WERI-Rb-1 (cell line): ENCODE results near the gene UGGT2.

Source experiments
- DNase-seq: peaks from one replicate; pipeline ENCODE4 v3.0.0-alpha.2; 2020
- H3K27ac ChIP-seq: fragments of 250-450 bp; sonication (Bioruptor Pico); 2 replicates; pipeline ENCODE4 v1.5.1; 2020; ENCODE audit warnings: mild to moderate bottlenecking, moderate library complexity
- H3K27me3 ChIP-seq: fragments of 250-450 bp; sonication (Bioruptor Pico); 2 replicates; pipeline ENCODE4 v1.5.1; 2021; ENCODE audit warnings: mild to moderate bottlenecking, low read depth, moderate library complexity; ENCODE audit not compliant: insufficient read depth, severe bottlenecking
- H3K36me3 ChIP-seq: fragments of 250-450 bp; sonication (Bioruptor Pico); 2 replicates; pipeline ENCODE4 v1.5.1; 2020; ENCODE audit warnings: mild to moderate bottlenecking, moderate library complexity
- H3K4me3 ChIP-seq: 2 replicates; pipeline ENCODE4 v1.5.1; 2011; ENCODE audit warnings: low read depth, mild to moderate bottlenecking, control low read depth, low read length
- H3K9me3 ChIP-seq: fragments of 250-450 bp; sonication (Bioruptor Pico); 2 replicates; pipeline ENCODE4 v1.5.1; 2021; ENCODE audit warnings: mild to moderate bottlenecking, moderate library complexity; ENCODE audit not compliant: severe bottlenecking
- TF ChIP-seq, protein P1 (sequence below): IDR thresholded peaks from 2 replicates; pipeline ENCODE4 v1.5.1; 2011; ENCODE audit warnings: low read depth, mild to moderate bottlenecking, control low read depth, inconsistent platforms, low read length

Gene UGGT2

DNA sequence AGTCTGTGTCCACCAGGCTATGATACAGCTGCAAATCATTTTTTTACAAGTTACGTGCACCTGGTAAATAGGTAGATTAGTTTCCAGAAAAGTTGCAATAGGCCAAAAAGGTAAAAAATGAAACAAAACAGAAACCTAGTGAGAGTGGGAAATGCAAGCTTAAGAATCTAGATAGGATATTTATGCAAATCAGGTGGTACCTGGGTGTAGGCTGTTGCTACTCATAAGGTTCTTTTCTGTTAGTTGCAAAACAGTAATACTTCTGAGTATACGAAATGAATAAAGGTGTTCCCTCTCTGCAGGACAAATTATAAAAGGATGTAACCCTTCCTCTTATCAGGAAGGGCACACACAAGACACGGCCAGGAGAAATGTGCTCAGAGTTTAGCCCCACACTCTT lies 97.9 kb downstream of the UGGT2 start:
- peaks cover 5% of the 10 kb centered on the region for H3K9me3 ChIP-seq
- H3K4me3 ChIP-seq: no peak overlapping the region
- no peaks in the 10 kb centered on the region for H3K27me3 ChIP-seq
- H3K27ac ChIP-seq: no peak overlapping the region
- no peak for DNase-seq
- TF ChIP-seq, protein P1, sequence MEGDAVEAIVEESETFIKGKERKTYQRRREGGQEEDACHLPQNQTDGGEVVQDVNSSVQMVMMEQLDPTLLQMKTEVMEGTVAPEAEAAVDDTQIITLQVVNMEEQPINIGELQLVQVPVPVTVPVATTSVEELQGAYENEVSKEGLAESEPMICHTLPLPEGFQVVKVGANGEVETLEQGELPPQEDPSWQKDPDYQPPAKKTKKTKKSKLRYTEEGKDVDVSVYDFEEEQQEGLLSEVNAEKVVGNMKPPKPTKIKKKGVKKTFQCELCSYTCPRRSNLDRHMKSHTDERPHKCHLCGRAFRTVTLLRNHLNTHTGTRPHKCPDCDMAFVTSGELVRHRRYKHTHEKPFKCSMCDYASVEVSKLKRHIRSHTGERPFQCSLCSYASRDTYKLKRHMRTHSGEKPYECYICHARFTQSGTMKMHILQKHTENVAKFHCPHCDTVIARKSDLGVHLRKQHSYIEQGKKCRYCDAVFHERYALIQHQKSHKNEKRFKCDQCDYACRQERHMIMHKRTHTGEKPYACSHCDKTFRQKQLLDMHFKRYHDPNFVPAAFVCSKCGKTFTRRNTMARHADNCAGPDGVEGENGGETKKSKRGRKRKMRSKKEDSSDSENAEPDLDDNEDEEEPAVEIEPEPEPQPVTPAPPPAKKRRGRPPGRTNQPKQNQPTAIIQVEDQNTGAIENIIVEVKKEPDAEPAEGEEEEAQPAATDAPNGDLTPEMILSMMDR: no peak
- H3K36me3 ChIP-seq: no peaks in the 10 kb centered on the region

DNA sequence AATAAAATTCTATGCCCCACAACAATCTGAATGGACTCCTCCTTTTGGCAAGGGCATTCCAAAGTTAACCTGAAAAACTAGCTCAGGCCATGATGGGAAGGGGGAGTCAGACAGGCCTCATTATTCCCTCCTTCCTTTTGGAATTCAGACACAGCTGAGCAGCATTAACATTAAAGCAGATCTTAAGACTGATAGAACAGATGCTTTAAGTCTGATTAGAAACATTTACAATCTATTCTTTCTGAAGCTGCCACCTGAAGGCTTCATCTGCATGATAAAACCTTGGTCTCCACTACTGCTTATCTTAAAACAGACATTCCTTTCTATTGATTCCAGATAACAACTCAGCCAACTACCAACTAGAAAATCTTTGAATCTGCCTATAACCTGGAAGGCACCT lies 98.9 kb downstream of the UGGT2 start:
- no peak for DNase-seq
- TF ChIP-seq, protein P1: no peak
- H3K27ac ChIP-seq: no peak overlapping the region
- H3K4me3 ChIP-seq: no peak overlapping the region
- H3K9me3 ChIP-seq: peaks cover 2% of the 10 kb centered on the region
- H3K36me3 ChIP-seq: no peaks in the 10 kb centered on the region
- H3K27me3 ChIP-seq: no peaks in the 10 kb centered on the region

DNA sequence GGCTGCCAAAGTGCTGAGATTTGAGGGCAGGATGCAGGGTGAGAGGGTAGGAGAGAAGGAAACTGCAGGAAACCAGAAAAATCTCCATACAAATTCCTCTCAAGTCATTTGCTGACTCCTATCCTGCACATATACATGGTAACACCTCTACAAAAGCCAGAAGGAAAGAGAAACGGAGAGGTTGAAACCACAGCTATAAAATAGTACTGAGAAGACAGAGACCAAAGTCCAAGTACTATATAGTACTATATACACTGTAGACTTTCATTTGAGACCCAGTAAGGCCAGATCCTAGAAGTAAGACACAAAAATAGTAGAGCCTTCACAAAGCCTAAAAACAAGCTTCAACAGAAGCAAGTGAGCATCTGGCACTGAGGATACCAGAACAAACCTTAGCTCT lies 103.1 kb downstream of the UGGT2 start:
- Histone ChIP-seq H3K27me3 (no peaks in the 10 kb centered on the region), H3K4me3 (no peak overlapping the region), H3K36me3 (peaks cover 3% of the 10 kb centered on the region; the same call in 1 of the 2 replicates), H3K27ac (no peak overlapping the region), H3K9me3 (no peaks in the 10 kb centered on the region)
- TF ChIP-seq, protein P1: no peak
- DNase-seq: no peak

DNA sequence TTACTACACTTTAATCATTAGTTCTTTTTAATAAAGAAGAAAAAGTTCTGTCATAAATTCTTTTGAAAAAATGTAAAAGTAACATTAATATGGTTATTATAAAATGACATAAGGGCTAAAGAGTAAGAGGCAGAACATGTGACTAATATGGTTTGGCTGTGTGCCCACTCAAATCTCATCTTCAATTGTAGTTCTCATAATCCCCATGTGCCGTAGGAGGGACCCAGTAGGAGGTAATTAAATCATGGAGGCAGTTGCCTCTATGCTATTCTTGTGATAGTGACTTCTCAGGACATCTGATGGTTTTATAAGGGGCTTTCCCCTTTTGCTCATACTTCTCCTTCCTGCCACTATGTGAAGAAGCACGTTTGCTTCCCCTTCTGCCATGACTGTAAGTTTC lies 104.5 kb downstream of the UGGT2 start:
- TF ChIP-seq, protein P1: no peak
- Histone ChIP-seq H3K9me3 (no peaks in the 10 kb centered on the region), H3K36me3 (peaks cover 3% of the 10 kb centered on the region; the same call in 1 of the 2 replicates), H3K27me3 (no peaks in the 10 kb centered on the region), H3K4me3 (no peak overlapping the region), H3K27ac (no peak overlapping the region)
- DNase-seq: no peak

DNA sequence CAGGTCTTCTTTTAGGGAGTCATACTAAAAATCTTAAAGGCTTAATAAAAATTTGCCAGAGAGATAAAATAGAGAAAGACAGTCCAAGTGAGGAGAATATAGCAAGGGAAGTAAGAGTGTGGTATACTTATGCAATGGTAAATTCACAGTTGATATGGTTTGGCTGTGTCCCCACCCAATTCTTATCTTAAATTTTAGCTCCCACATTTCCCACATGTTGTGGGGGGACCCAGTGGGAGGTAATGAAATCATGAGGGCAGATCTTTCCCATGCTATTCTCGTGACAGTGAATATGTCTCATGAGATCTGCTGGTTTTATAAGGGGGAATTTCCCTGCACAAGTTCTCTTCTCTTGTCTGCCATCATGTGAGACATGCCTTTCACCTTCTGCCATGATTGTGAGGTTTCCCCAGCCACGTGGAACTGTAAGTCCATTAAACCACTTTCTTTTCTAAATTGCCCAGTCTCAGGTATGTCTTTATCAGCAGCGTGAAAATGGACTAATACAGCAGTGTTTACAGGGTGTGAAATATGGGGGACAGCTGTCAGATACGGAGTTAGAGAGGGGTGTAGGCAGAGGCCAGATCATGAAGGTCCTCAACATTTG lies 115.4 kb downstream of the UGGT2 start:
- Histone ChIP-seq H3K4me3 (no peak overlapping the region), H3K27me3 (no peaks in the 10 kb centered on the region), H3K9me3 (no peaks in the 10 kb centered on the region), H3K36me3 (peaks cover 29% of the 10 kb centered on the region), H3K27ac (no peak overlapping the region)
- DNase-seq: no peak
- TF ChIP-seq, protein P1: no peak
